Neural crest cell (in vitro differentiated cells): ENCODE data around the gene GAS2L1. TPM values are rescaled to one million over a fixed set of nuclear protein-coding genes. Genes with fewer than 3 reads are reported as not detected.
"Not testable (repeated sequence)": the region's sequence is repeated elsewhere in the genome, so short reads cannot be mapped to it uniquely, and the experiment has no call there.

Experiments used
- DNase-seq: peaks from one replicate; pipeline ENCODE4 v3.0.0; 2021; ENCODE audit warnings: low read depth, mixed read lengths, low spot score
- H3K27ac Mint-ChIP-seq: one replicate; pipeline ENCODE4 v1.8.0; 2021; ENCODE audit warnings: mild to moderate bottlenecking, mixed read lengths; ENCODE audit not compliant: unreplicated experiment
- H3K27me3 Mint-ChIP-seq: 2 replicates; pipeline ENCODE4 v1.8.0; 2021; ENCODE audit warnings: low read depth, mild to moderate bottlenecking, mixed read lengths
- H3K36me3 Mint-ChIP-seq: 2 replicates; pipeline ENCODE4 v1.8.0; 2021; ENCODE audit warnings: low read depth, mild to moderate bottlenecking, mixed read lengths
- H3K4me1 Mint-ChIP-seq: 2 replicates; pipeline ENCODE4 v1.8.0; 2021; ENCODE audit warnings: mixed read lengths
- H3K4me3 Mint-ChIP-seq: one replicate; pipeline ENCODE4 v1.8.0; 2021; ENCODE audit warnings: mild to moderate bottlenecking, mixed read lengths
- H3K9me3 Mint-ChIP-seq: 2 replicates; pipeline ENCODE4 v1.8.0; 2021; ENCODE audit warnings: mixed read lengths
- CTCF ChIP-seq: fragments of 200-600 bp; sonication (generic); conservative IDR thresholded peaks from 2 replicates; pipeline ENCODE4 v1.5.0; 2021; ENCODE audit warnings: antibody characterized with exemption, mild to moderate bottlenecking
- total RNA-seq: library from RNA; stranded (reverse); gene quantifications from 2 replicates; pipeline ENCODE4 v1.2.1, GENCODE V29; 2021

The GAS2L1 gene
- total RNA-seq, 1 donor from 2014 or later = 8.9 TPM

DNA sequence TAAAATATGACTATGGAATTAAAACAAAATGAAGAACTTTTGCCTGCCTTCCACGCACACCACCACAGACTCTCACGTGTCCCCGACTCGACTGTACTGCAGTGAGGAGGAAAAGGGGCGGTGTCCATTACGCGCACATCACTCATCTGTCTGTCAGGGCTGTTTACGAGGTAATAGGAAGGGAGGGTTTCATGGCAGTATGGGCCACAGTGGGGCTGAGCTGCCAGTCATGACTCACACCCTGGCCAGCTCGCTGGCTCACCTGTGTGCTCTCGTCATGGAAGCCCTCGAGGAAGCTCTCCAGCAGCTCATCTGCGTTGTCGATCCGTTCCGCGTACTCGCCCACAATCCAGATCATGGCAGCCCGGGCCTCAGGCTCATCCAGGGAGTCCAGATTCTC lies 42.5 kb downstream of the GAS2L1 start:
- no peak for DNase-seq
- peaks cover 12% of the 10 kb centered on the region for H3K4me1 Mint-ChIP-seq
- H3K9me3 Mint-ChIP-seq = no peaks in the 10 kb centered on the region
- H3K36me3 Mint-ChIP-seq = peaks cover 2% of the 10 kb centered on the region
- H3K27me3 Mint-ChIP-seq = no peaks in the 10 kb centered on the region
- no peak overlapping the region for H3K27ac Mint-ChIP-seq
- TF ChIP-seq CTCF = no peak
- H3K4me3 Mint-ChIP-seq = no peak overlapping the region

DNA sequence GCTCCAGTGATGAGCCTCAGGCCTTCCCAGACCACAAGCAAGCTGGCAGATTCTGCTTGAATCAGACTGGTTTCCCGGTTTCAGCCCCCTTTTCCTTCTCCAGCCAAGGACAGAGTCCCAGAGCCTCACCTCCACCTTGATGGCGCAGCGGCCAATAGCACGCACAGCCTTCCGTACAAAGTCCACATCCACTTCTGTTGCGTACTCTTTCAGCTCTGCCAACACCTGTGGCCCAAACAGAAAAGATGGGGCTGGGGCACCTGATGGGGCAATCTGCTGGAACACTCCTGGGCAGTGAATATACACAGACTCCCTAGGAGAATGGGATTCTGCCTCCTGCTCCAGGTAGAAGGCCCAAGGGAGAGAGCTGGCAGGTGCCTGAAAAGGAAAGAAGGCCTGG lies 44.6 kb downstream of the GAS2L1 start:
- Mint-ChIP-seq H3K27me3 (no peaks in the 10 kb centered on the region), H3K4me1 (peaks cover 13% of the 10 kb centered on the region), H3K4me3 (no peak overlapping the region), H3K36me3 (peaks cover 6% of the 10 kb centered on the region), H3K9me3 (no peaks in the 10 kb centered on the region), H3K27ac (no peak overlapping the region)
- DNase-seq = no peak
- no peak for TF ChIP-seq CTCF

- peaks cover 6% of the 10 kb centered on the region for H3K36me3 Mint-ChIP-seq
- no peak for TF ChIP-seq CTCF
- DNase-seq = no peak
- H3K4me3 Mint-ChIP-seq = no peak overlapping the region
- H3K9me3 Mint-ChIP-seq = no peaks in the 10 kb centered on the region
- no peaks in the 10 kb centered on the region for H3K27me3 Mint-ChIP-seq
- H3K4me1 Mint-ChIP-seq = peaks cover 13% of the 10 kb centered on the region
- no peak overlapping the region for H3K27ac Mint-ChIP-seq
Observed at GRCh38 chr22:29351891-29352290, 45.4 kb downstream of the GAS2L1 start.

DNA sequence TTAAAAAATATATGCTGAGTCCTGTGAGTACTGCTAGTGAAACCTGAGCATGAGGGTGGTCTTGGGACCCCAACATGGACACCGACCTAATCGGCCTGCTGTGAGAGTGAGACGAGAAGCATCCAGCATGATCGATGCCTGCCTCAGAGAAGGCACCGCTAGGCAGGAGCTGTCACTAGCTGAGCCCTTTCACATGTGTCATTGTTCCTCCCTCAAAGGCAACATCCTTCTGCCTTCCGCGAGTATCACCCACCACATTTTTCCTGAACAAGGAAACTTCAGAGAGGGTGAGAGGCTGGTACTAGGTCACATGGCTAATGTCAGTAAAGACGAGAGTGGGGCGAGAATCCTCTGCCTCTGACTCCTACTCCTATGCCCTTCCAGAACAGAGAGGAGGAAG lies 46.3 kb downstream of the GAS2L1 start:
- Mint-ChIP-seq H3K36me3 (peaks cover 6% of the 10 kb centered on the region), H3K4me1 (peaks cover 13% of the 10 kb centered on the region), H3K4me3 (no peak overlapping the region), H3K27ac (peak overlapping the region; percentile 41), H3K9me3 (no peaks in the 10 kb centered on the region), H3K27me3 (no peaks in the 10 kb centered on the region)
- TF ChIP-seq CTCF = no peak
- no peak for DNase-seq

DNA sequence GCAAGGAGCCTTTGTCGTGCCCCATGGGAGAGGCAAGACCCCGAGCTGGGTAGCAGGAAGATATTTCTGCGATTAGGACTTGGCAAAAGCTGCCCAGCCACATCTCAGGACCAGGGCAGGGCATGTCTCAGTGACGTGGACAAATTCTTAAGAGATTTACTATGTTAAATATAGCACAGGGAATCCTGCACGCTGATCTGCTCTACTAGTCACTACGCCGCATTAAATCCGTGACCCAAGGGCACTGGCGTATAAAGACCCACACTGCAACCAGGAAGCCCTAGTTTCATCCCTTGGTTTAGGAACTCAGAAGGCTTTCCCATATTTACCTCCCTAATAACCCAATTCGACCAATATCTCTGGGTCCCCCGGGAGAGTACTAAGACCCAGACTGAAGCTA lies 46.8 kb downstream of the GAS2L1 start:
- Mint-ChIP-seq H3K36me3 (peaks cover 6% of the 10 kb centered on the region), H3K9me3 (no peaks in the 10 kb centered on the region), H3K4me1 (peaks cover 13% of the 10 kb centered on the region), H3K27me3 (no peaks in the 10 kb centered on the region), H3K4me3 (no peak overlapping the region), H3K27ac (peak overlapping the region; percentile 41)
- DNase-seq = no peak
- no peak for TF ChIP-seq CTCF

DNA sequence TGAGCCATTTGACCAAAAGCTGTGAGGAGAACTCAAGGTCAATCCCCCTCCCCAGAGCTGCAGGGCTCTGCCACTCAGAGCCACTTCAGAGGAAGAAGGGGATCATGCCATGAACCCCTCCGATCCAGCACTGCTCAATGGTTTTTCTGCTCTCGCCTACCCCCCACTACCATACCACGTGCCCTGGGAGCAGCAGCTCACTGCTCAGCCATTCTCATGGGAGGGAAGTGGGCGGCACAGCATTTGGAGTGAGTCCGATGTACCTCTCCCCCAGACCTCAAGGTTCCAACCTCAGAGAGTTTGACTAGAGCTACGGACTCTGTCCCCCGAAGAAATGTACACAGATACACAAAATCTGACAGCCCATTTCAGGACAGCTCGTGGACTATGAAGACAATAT lies 47.4 kb downstream of the GAS2L1 start:
- H3K36me3 Mint-ChIP-seq = peaks cover 4% of the 10 kb centered on the region
- no peak overlapping the region for H3K4me3 Mint-ChIP-seq
- peaks cover 13% of the 10 kb centered on the region for H3K4me1 Mint-ChIP-seq
- no peaks in the 10 kb centered on the region for H3K9me3 Mint-ChIP-seq
- no peaks in the 10 kb centered on the region for H3K27me3 Mint-ChIP-seq
- H3K27ac Mint-ChIP-seq = no peak overlapping the region
- no peak for DNase-seq
- TF ChIP-seq CTCF = no peak

GRCh38 chr22:29357193-29357890 lies 50.9 kb downstream of the GAS2L1 start:
- H3K27ac Mint-ChIP-seq, H3K36me3 Mint-ChIP-seq, H3K27me3 Mint-ChIP-seq, DNase-seq, H3K9me3 Mint-ChIP-seq, H3K4me3 Mint-ChIP-seq: not testable (repeated sequence)
- H3K4me1 Mint-ChIP-seq = peaks cover 13% of the 10 kb centered on the region
